DOHH2 (cell line): ENCODE measurements around the gene ADPRM.

Experiments used
- H3F3A ChIP-seq: fragments of 200-600 bp; sonication (generic), shearing (Covaris generic); 2 replicates; pipeline ENCODE4 v1.6.0; 2016; ENCODE audit warnings: antibody characterized with exemption, mild to moderate bottlenecking; ENCODE audit not compliant: control insufficient read depth, insufficient read depth
- H3K27ac ChIP-seq: fragments of 200-600 bp; sonication (generic); 2 replicates; pipeline ENCODE4 v1.5.1; 2014; ENCODE audit warnings: low read depth, mild to moderate bottlenecking, low read length, moderate library complexity
- H3K27me3 ChIP-seq: fragments of 200-600 bp; sonication (generic); 2 replicates; pipeline ENCODE4 v1.6.1; 2014; ENCODE audit warnings: mild to moderate bottlenecking, low read length, mixed read lengths; ENCODE audit not compliant: control insufficient read depth
- H3K36me3 ChIP-seq: fragments of 200-600 bp; sonication (generic); 2 replicates; pipeline ENCODE4 v1.6.1; 2014; ENCODE audit warnings: mild to moderate bottlenecking, low read length, moderate library complexity, mixed read lengths; ENCODE audit not compliant: control insufficient read depth
- H3K4me1 ChIP-seq: fragments of 200-600 bp; sonication (generic); 2 replicates; pipeline ENCODE4 v1.6.1; 2014; ENCODE audit warnings: mild to moderate bottlenecking, low read length, mixed read lengths; ENCODE audit not compliant: control insufficient read depth
- H3K4me2 ChIP-seq: fragments of 200-600 bp; sonication (generic); 2 replicates; pipeline ENCODE4 v1.6.0; 2014; ENCODE audit warnings: mild to moderate bottlenecking, low read length, moderate library complexity
- H3K4me3 ChIP-seq: fragments of 200-600 bp; sonication (generic); 2 replicates; pipeline ENCODE4 v1.5.1; 2014; ENCODE audit warnings: mild to moderate bottlenecking, low read length, mixed read lengths
- H3K79me2 ChIP-seq: fragments of 200-600 bp; sonication (generic); 2 replicates; pipeline ENCODE4 v1.6.1; 2014; ENCODE audit warnings: mild to moderate bottlenecking, low read length, mixed read lengths; ENCODE audit not compliant: control insufficient read depth
- H3K9me2 ChIP-seq: fragments of 200-600 bp; sonication (generic); replicated peaks from 2 replicates; pipeline ENCODE4 v1.6.1; 2014; ENCODE audit warnings: mild to moderate bottlenecking, low read length, mixed read lengths; ENCODE audit not compliant: control insufficient read depth
- H3K9me3 ChIP-seq: fragments of 200-600 bp; sonication (generic); 2 replicates; pipeline ENCODE4 v1.6.1; 2014; ENCODE audit warnings: antibody characterized with exemption, low read length, mixed read lengths; ENCODE audit not compliant: control insufficient read depth, insufficient read depth
- H4K20me1 ChIP-seq: fragments of 200-600 bp; sonication (generic); 2 replicates; pipeline ENCODE4 v1.6.0; 2014; ENCODE audit warnings: low read depth, mild to moderate bottlenecking, antibody characterized with exemption, low read length, moderate library complexity; ENCODE audit not compliant: control insufficient read depth, insufficient read depth
- CTCF ChIP-seq: fragments of 200-600 bp; sonication (generic); IDR thresholded peaks from one replicate; pipeline ENCODE4 v1.5.1; 2014; ENCODE audit warnings: antibody characterized with exemption, mild to moderate bottlenecking, low read depth, low read length; ENCODE audit not compliant: poor library complexity, severe bottlenecking
- EZH2phosphoT487 ChIP-seq: fragments of 200-600 bp; sonication (generic); IDR thresholded peaks from 2 replicates; pipeline ENCODE4 v1.6.1; 2017; ENCODE audit warnings: borderline replicate concordance, mild to moderate bottlenecking, antibody characterized with exemption, low read length, moderate library complexity, mixed read lengths

Gene ADPRM

GRCh38 chr17:10756185-10756584 is 58.8 kb downstream of the ADPRM start:
- no peaks in the 10 kb centered on the region for H3K9me3 ChIP-seq

GRCh38 chr17:10756619-10757018 is 59.2 kb downstream of the ADPRM start:
- TF ChIP-seq EZH2phosphoT487 (no peak), CTCF (no peak)
- H3F3A ChIP-seq = no peaks in the 10 kb centered on the region
- H3K36me3 ChIP-seq = no peaks in the 10 kb centered on the region
- no peaks in the 10 kb centered on the region for H3K79me2 ChIP-seq
- no peak overlapping the region for H3K4me2 ChIP-seq
- no peaks in the 10 kb centered on the region for H4K20me1 ChIP-seq
- no peaks in the 10 kb centered on the region for H3K9me3 ChIP-seq
- no peak overlapping the region for H3K4me3 ChIP-seq
- no peaks in the 10 kb centered on the region for H3K4me1 ChIP-seq
- H3K27me3 ChIP-seq = no peaks in the 10 kb centered on the region
- H3K27ac ChIP-seq = no peak overlapping the region
- no peaks in the 10 kb centered on the region for H3K9me2 ChIP-seq

More at GRCh38 chr17:10756185-10756584, 58.8 kb downstream of the ADPRM start:
- Histone ChIP-seq H3K36me3 (no peaks in the 10 kb centered on the region), H3K4me1 (no peaks in the 10 kb centered on the region), H3K9me2 (no peaks in the 10 kb centered on the region), H3K79me2 (no peaks in the 10 kb centered on the region), H3F3A (no peaks in the 10 kb centered on the region), H3K27me3 (no peaks in the 10 kb centered on the region), H3K4me2 (no peak overlapping the region), H3K4me3 (no peak overlapping the region), H3K27ac (no peak overlapping the region), H4K20me1 (no peaks in the 10 kb centered on the region)
- TF ChIP-seq CTCF (no peak), EZH2phosphoT487 (no peak)

- Histone ChIP-seq H3K4me1 (no peaks in the 10 kb centered on the region), H3K27me3 (no peaks in the 10 kb centered on the region), H3K27ac (no peak overlapping the region), H4K20me1 (no peaks in the 10 kb centered on the region), H3K9me3 (no peaks in the 10 kb centered on the region), H3K36me3 (no peaks in the 10 kb centered on the region), H3F3A (no peaks in the 10 kb centered on the region), H3K79me2 (no peaks in the 10 kb centered on the region), H3K4me2 (no peak overlapping the region), H3K4me3 (no peak overlapping the region), H3K9me2 (no peaks in the 10 kb centered on the region)
- TF ChIP-seq EZH2phosphoT487 (no peak), CTCF (no peak)
Measured at GRCh38 chr17:10757067-10757466, 59.7 kb downstream of the ADPRM start.

DNA sequence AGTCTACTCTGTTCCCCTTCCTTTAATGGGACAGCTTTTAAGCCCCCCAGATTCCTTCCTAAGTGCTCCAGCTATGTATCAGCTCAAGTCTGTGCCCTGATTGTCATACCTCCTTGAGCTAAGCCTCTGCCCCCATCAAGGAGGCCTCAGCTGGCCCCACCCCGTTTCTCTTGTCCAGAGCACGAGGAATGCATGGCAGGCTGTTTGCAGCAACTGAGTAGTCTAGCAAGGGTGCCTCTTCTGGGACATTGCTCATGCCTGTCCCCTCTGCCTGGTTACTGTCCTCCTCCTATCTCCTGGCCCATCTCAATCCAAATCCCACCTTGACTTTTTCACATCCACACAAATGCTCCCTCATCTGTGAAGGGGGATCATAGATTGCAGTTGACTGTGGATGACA is 60.3 kb downstream of the ADPRM start:
- Histone ChIP-seq H3K4me2 (no peak overlapping the region), H3K27ac (no peak overlapping the region), H3K27me3 (no peaks in the 10 kb centered on the region), H3F3A (no peaks in the 10 kb centered on the region), H3K9me2 (no peaks in the 10 kb centered on the region), H4K20me1 (no peaks in the 10 kb centered on the region), H3K9me3 (no peaks in the 10 kb centered on the region), H3K4me1 (no peaks in the 10 kb centered on the region), H3K36me3 (no peaks in the 10 kb centered on the region), H3K4me3 (no peak overlapping the region), H3K79me2 (no peaks in the 10 kb centered on the region)
- TF ChIP-seq CTCF = no peak
- TF ChIP-seq EZH2phosphoT487 = no peak
